Measurements from ENCODE around the gene KCNQ1.

DNA sequence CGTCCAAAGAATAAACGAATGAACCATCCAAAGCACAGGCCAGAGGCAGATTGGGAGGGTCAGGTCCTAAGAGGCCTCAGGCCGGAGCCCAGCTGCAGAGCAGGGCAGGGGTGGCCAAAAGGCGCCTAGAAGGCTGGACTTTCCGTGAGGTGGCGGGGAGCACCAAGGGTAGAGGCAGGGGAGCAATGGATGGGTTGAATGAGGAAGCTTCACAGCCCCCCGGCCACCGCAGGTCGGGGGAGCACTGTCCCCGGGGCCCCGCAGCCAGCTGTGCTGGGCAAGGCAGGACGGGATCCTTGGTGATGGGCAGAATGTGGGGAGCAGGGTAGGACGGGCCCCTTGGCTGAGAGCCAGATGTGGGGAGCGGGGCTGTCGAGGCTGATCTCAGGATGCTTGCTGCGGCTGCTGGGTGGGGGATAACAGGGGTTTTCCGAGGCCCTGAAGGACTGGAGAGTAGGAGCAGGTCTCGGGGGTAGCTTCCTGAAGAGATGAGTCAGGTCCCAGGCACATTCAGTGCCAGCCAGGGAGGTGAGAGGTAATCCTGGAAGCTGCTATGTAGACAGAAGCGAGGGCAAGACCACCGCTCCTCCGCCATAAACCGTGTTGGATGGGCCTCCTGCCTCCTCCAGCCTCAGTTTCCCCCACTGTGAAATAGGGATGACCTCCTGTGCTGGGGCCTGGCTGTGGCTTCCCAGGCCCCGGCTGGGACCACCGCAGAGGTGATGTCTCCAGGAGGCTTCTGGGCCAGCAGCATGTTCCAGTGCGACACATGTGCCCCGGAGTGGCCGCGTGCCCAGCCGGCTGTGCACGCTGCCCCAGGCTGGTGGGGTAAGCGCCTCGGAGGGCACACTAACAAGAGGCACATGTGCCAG lies 289.6 kb downstream of the KCNQ1 start:
- TF ChIP-seq, protein P1, sequence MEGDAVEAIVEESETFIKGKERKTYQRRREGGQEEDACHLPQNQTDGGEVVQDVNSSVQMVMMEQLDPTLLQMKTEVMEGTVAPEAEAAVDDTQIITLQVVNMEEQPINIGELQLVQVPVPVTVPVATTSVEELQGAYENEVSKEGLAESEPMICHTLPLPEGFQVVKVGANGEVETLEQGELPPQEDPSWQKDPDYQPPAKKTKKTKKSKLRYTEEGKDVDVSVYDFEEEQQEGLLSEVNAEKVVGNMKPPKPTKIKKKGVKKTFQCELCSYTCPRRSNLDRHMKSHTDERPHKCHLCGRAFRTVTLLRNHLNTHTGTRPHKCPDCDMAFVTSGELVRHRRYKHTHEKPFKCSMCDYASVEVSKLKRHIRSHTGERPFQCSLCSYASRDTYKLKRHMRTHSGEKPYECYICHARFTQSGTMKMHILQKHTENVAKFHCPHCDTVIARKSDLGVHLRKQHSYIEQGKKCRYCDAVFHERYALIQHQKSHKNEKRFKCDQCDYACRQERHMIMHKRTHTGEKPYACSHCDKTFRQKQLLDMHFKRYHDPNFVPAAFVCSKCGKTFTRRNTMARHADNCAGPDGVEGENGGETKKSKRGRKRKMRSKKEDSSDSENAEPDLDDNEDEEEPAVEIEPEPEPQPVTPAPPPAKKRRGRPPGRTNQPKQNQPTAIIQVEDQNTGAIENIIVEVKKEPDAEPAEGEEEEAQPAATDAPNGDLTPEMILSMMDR (CRISPR knock-in tag; IDR thresholded peaks at IDR 0.05), result no peak
- TF ChIP-seq, protein P2, sequence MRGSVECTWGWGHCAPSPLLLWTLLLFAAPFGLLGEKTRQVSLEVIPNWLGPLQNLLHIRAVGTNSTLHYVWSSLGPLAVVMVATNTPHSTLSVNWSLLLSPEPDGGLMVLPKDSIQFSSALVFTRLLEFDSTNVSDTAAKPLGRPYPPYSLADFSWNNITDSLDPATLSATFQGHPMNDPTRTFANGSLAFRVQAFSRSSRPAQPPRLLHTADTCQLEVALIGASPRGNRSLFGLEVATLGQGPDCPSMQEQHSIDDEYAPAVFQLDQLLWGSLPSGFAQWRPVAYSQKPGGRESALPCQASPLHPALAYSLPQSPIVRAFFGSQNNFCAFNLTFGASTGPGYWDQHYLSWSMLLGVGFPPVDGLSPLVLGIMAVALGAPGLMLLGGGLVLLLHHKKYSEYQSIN (CRISPR knock-in tag; IDR thresholded peaks at IDR 0.05; ENCODE audit: borderline replicate concordance), result no peak
- TF ChIP-seq ZSCAN25 (CRISPR knock-in tag; IDR thresholded peaks at IDR 0.05) (no peak), ZBTB1 (CRISPR knock-in tag; IDR thresholded peaks at IDR 0.05; ENCODE audit: borderline replicate concordance) (no peak)

Measured in HepG2 (cell line).